GM19043 (cell line): ENCODE data around the gene VPS45.

ENCODE experiments used
- ATAC-seq: cut with Tn5 transposase; IDR thresholded peaks from one replicate; pipeline ENCODE4 v1.9.1; 2021; ENCODE audit warnings: low read depth; ENCODE audit not compliant: unreplicated experiment

The VPS45 gene

DNA sequence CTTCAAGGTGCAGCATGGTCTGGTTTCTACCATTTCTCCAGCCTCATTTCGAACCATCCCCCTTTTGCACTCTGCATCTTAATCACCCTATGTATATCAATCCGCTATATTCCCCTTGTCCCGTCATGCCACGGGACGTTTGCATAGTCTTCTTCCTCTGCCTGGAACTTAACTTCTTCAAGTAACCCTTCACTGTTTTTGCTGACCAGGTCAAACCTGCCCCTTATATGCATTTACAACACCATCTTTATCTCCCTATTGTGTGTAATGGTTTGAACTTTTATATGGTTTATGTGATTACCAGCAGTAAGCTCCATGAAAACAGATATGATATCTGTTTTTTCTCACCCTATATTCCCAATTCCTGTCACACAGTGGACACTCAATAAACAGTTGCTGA, 2.3 kb downstream of the VPS45 start:
- ATAC-seq, result no peak

DNA sequence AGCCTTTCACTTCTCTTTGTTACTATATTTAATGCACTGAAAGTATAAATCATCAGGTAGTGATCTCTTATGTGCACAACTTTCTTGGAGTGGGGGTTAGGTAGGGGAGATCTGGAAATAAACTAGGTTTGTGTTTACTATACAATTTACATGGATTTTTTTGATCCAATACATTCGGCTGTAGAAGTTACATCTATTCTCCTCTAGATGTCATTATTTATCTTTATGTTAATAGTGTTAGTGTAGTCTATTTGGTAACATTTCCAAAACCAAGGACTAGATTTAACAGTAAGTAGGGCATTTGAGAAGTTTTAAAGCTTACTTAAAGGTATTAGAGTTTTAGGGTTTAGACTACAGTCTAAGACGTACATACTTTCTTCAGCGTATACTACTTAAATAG, 5.4 kb downstream of the VPS45 start:
- ATAC-seq, result no peak

- no peak for ATAC-seq
Measured at GRCh38 chr1:150073516-150073915, 5.9 kb downstream of the VPS45 start.

DNA sequence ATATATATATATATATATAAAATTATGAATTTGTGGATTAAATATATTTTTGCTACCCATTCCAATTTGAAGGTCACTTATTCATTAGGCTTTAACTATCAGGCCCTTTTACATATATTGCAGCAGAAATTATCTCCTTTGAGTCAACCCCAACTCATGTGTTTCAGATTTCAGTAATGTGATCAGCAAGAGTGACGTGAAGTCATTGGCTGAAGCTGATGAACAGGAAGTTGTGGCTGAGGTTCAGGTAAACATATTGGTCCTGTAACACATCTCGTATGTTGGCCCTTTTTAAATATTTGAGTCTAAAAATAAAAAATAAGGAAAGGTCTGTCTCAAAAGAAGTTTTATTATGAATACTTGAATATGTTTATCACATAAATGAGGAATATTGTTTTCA, 8.5 kb downstream of the VPS45 start:
- no peak for ATAC-seq

- ATAC-seq, result no peak
Measured at GRCh38 chr1:150076985-150077384, 9.4 kb downstream of the VPS45 start.

- ATAC-seq, result no peak
Measured at GRCh38 chr1:150080784-150081183, 13.2 kb downstream of the VPS45 start.

DNA sequence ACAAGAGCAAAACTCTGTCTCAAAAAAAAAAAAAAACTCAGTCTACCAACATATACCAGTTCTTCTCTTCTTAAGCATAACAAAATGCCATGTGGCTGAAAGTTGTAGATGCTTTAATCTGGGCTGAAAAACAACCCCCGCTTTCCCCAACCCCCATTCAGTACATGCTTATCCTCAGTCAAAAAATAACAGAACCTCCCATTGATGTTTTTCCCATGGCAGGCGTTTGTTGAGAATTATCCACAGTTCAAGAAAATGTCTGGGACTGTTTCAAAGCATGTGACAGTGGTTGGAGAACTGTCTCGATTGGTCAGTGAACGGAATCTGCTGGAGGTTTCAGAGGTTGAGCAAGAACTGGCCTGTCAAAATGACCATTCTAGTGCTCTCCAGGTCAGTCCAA, 14.9 kb downstream of the VPS45 start:
- no peak for ATAC-seq

DNA sequence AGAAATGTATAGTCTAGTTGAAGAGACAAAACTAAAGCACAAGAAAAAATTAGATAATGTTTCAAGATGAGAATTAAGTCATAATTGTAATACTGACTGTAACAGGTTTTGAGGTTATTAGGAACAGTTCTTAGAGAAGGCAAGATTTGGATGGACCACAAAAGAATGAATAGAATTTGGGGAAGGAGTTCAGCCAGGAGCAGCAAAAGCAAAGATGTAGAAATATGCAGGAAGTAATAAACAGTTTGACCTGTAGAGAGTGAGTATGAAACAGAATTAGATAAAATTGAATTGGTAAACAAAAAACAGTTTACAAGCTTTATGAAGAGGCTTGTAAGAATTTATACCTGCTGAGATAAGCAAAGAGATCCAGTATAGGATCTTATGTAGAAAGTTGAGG, 16.3 kb downstream of the VPS45 start:
- ATAC-seq, result no peak

GRCh38 chr1:150085406-150085805, 17.8 kb downstream of the VPS45 start:
- no peak for ATAC-seq

GRCh38 chr1:150087415-150087814, 19.8 kb downstream of the VPS45 start:
- no peak for ATAC-seq

- no peak for ATAC-seq
Measured at GRCh38 chr1:150089846-150090520, 22.4 kb downstream of the VPS45 start.

DNA sequence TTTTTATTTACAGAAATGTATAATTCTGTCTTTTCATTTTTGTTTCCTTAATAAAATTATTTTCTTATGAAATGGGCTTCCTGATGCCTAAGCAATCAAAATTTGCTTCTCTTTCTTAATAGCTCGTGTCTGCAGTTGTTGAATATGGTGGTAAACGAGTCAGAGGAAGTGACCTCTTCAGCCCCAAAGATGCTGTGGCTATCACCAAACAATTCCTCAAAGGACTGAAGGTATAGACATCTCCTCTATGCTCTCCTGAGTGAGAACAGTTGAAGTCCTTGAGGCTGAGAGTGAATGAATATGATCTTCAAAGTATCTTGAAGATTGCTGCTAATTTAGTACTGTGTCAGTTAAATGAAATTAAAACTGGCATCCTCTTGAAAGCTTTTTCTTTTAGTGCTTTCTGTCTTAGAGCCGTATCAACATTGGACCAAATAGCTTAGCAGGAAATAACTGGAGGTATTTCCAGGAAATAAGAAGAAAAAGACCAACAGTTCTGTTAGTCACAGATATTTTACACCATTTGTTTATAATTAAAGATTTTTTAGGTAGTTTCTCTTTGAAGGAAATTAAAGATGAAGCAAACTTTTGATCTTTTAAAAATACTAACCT, 24.7 kb downstream of the VPS45 start:
- ATAC-seq, result no peak

DNA sequence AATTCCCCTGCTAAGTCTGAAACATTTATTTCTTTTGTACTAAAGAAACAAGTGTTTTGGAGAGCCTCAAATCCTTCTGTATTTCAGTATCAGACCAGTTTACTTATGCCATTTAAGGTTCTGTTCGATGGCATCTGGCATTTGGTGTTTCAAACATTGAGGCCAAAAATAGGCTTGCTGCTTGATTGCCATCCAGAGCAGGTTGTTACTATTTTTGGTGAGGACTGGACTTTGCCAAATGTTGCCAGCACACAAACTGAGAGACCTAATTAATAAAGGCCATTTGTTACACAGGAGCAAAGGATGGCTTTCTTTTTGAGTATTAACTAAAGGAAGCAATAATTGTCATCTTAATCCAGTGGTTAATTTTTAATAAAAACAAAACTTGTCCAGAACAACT, 26.2 kb downstream of the VPS45 start:
- no peak for ATAC-seq

- no peak for ATAC-seq
Measured at GRCh38 chr1:150094734-150095265, 27.2 kb downstream of the VPS45 start.

- no peak for ATAC-seq
Measured at GRCh38 chr1:150102986-150103385, 35.4 kb downstream of the VPS45 start.

GRCh38 chr1:150106341-150106740, 38.8 kb downstream of the VPS45 start:
- no peak for ATAC-seq

GRCh38 chr1:150109586-150109985, 42.0 kb downstream of the VPS45 start:
- ATAC-seq, result no peak

- ATAC-seq, result no peak
Measured at GRCh38 chr1:150110116-150110515, 42.5 kb downstream of the VPS45 start.

GRCh38 chr1:150111670-150112069, 44.1 kb downstream of the VPS45 start:
- ATAC-seq, result no peak

DNA sequence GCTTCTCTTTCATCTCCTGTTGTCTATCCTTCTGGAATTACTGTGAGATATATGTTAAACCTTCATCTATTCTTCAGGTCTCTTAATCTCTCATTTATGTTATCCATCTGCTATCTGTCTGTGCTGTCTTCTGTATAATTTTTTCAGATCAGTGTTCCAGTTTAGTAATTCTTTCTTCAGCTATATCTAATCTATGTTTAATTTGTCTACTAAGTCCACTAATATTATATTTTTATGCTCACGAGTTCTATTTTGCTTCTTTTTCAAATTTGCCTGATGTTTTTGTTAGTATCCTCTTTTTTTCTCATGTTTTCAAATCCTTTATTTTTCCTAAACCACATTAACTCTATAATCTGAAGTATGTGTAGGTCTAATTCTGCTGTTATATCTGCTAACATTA, 47.5 kb downstream of the VPS45 start:
- ATAC-seq, result no peak

DNA sequence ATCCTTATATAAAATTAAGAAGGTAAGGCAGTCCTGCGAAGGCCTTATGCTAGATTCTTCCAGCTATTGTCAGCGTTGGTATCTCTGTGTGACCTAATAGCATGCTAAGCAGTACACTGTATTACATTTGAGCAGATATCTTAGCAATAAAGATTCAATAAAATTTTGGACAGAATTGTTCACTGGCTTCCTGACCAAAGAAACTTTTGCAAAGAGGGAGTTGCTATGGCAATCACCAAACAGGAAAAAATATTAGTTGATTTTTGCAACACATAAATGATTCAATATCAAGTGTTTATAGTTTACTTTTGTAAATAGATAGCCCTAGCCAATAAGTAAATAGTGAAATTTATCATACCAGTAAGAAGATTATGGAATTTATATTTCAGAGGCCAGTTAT, 51.1 kb downstream of the VPS45 start:
- ATAC-seq, result no peak

DNA sequence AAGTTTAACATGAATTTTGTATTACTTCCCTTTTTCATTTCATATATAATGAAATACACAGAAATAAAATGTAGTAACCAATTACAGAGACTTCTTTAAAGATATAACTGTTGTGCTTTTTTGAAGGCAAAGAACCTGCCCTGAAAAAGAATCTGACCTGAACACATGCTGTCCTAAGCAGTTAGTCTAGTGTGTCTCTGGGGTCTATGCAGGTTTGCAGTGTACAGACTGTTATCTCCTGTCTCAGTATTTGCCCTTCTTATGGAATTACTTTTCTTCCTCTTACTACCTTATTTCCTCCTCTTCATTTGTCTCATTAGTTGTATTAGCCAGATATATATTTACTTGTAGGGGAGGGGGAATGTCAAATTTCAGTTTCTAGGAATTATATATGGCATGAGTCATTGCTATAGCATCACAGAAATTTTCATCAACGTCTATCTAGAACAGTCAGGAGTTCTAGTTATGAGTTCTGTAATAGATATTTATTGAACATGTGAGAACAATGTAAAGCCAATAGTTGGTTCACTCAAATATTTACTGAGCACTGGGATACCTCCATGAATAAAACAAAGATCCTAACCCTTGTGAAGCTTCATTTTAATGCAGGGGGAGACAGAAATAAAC, 53.8 kb downstream of the VPS45 start:
- no peak for ATAC-seq
